GM10266 (cell line): ENCODE data around the gene TRIM58.

ENCODE experiments used
- DNase-seq: peaks from one replicate; pipeline ENCODE4 v3.0.0; 2012; ENCODE audit errors: extremely low spot score
- TF ChIP-seq, protein P1 (sequence below): IDR thresholded peaks from 2 replicates; pipeline ENCODE4 v1.5.1; 2012; ENCODE audit warnings: mild to moderate bottlenecking, low read depth; ENCODE audit not compliant: control insufficient read depth, insufficient read depth; ENCODE audit errors: missing control alignments

The TRIM58 gene, protein sequence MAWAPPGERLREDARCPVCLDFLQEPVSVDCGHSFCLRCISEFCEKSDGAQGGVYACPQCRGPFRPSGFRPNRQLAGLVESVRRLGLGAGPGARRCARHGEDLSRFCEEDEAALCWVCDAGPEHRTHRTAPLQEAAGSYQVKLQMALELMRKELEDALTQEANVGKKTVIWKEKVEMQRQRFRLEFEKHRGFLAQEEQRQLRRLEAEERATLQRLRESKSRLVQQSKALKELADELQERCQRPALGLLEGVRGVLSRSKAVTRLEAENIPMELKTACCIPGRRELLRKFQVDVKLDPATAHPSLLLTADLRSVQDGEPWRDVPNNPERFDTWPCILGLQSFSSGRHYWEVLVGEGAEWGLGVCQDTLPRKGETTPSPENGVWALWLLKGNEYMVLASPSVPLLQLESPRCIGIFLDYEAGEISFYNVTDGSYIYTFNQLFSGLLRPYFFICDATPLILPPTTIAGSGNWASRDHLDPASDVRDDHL

DNA sequence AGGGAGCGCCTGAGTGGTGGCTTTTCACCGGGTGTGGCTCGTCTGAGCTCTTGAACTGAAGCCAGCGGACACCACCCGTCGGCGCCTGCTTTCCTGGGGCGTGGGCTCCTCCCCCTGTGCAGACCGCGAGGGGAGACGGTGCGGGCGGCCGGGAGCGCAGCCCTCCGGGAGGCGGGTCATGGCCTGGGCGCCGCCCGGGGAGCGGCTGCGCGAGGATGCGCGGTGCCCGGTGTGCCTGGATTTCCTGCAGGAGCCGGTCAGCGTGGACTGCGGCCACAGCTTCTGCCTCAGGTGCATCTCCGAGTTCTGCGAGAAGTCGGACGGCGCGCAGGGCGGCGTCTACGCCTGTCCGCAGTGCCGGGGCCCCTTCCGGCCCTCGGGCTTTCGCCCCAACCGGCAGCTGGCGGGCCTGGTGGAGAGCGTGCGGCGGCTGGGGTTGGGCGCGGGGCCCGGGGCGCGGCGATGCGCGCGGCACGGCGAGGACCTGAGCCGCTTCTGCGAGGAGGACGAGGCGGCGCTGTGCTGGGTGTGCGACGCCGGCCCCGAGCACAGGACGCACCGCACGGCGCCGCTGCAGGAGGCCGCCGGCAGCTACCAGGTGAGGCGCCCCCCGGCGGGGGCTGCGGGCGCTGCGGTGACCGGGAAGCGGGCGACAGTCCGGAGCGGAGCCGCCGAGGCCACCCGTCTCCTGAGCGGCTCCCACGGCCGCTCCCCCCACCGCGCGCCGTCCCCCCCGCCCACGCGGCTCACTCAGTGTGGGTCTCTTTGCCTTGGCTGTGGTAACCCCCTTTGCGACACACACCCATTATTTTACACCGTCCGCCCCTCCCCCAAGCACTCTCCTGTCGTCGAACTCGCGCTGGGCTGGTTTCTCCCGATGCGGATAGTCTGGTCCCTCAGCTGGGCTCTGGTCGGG, at the start of gene TRIM58:
Gene TRIM58, plus strand, starts transcription at position 119 of the 916 bp plus-strand sequence. Its CDS starts 60 bp downstream, at position 179.
- DNase-seq: peak; percentile 33
- TF ChIP-seq, protein P1, sequence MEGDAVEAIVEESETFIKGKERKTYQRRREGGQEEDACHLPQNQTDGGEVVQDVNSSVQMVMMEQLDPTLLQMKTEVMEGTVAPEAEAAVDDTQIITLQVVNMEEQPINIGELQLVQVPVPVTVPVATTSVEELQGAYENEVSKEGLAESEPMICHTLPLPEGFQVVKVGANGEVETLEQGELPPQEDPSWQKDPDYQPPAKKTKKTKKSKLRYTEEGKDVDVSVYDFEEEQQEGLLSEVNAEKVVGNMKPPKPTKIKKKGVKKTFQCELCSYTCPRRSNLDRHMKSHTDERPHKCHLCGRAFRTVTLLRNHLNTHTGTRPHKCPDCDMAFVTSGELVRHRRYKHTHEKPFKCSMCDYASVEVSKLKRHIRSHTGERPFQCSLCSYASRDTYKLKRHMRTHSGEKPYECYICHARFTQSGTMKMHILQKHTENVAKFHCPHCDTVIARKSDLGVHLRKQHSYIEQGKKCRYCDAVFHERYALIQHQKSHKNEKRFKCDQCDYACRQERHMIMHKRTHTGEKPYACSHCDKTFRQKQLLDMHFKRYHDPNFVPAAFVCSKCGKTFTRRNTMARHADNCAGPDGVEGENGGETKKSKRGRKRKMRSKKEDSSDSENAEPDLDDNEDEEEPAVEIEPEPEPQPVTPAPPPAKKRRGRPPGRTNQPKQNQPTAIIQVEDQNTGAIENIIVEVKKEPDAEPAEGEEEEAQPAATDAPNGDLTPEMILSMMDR: no peak

DNA sequence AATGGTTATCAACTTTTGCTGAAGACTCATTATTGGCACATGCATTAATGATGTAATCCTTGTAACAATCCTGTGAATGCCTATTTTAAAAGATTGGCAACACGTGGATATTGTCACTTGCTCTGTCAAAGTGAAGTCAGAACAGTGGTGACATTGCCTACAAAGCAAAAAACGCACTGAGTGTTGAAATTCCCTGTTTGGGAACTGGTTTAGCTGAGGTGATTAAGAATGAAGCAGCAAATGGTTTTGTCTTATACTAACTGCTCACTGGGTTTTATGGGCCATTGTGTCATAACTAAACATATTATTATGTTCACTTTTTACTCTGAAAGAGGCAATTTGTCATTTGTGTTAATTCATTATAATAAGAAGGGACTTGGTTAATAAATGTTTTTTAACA, 44.4 kb upstream of the TRIM58 start:
- no peak for DNase-seq
- TF ChIP-seq, protein P1: no peak

DNA sequence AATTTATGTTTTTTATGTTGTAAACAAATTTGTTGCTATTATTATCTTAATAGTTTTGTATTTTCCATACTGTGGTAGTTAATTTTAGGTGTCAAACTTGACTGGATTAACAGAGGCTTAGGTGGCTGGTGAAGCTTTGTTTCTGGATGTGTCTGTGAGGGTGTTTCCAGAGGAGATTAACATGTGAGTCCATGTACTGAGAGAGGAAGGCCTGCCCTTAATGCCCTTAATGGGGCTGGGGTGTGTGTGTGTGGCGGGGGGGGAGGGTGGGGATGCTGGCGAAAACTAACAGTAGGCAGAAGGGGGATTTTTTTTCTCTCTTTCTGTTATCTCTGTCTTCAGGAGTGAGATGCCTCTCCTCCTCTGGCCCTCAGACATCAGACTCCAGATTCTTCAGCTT, 34.9 kb upstream of the TRIM58 start:
- no peak for DNase-seq
- TF ChIP-seq, protein P1: no peak

DNA sequence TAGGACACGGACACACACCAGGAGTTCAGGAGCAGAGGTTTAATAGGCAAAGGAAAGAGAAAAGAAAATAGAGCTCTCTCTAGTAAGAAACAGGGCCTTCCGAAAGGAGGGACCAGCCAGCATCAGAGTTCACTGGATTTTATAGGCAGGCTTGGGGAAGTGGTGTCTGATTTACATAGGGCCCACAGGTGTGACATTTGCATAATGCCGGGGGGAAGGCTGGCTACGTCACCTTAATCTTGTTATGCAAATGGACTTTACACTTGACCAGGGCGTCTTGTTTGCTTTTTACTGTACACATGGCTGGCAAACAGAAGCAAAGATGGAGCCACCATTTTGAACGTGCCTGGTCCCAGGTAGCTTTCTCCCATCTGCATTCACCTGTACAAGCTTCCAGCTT, 33.0 kb upstream of the TRIM58 start, which contains the start of gene OR14A16:
Gene OR14A16, minus strand, starts transcription at position 97 of the 400 bp plus-strand sequence. CDS start 8,390 bp downstream, outside the sequence.
- TF ChIP-seq, protein P1: no peak
- DNase-seq: no peak

DNA sequence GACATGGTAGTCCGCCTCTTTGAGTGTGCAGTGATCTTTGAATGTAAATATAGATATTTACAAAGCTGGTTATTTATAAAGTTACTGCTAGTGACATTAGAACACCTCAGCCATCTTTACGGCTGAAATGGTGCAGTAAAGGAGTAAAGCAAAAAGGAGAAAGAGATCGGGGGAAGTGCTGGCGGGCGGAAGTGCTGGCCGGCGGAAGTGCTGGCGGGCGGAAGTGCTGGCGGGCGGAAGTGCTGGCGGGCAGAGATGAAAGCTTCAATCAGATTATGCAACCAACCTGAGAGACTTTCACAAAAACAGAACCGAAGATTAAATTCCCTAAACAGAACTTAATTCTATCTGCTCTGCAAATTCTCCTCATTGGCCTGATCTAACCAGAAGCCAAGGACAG, 31.6 kb upstream of the TRIM58 start:
- DNase-seq: no peak
- TF ChIP-seq, protein P1: no peak

DNA sequence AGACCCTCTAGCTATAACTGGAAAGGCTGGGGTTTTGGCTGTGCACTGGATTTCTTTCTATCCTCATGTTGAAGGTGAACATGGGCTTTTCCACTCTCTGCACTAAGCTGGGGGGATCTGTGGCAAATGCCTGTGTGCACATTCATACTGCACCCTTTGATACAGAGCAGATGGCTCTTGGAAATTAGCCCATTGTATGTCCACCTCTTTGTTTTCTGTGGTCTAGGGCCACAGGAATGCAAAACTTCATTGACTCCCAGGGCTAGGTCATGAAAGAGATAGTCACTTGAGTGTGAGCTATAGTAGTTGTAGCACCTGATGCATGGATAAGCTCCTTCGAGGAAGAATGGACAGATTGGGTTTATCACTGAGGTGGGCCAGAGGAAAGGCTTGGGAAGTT, 27.3 kb upstream of the TRIM58 start:
- DNase-seq: no peak
- TF ChIP-seq, protein P1: no peak
